HPDE6-E6E7 (cell line): ENCODE measurements around the gene SLC6A5.

Experiments
- DNase-seq: peaks from one replicate; pipeline ENCODE4 v3.0.0; 2011; ENCODE audit warnings: missing footprints; ENCODE audit errors: extremely low spot score

The SLC6A5 gene

GRCh38 chr11:20596205-20597153 lies 2.9 kb upstream of the SLC6A5 start:
- DNase-seq, result no peak

GRCh38 chr11:20597154-20597679 lies 2.2 kb upstream of the SLC6A5 start:
- no peak for DNase-seq

DNA sequence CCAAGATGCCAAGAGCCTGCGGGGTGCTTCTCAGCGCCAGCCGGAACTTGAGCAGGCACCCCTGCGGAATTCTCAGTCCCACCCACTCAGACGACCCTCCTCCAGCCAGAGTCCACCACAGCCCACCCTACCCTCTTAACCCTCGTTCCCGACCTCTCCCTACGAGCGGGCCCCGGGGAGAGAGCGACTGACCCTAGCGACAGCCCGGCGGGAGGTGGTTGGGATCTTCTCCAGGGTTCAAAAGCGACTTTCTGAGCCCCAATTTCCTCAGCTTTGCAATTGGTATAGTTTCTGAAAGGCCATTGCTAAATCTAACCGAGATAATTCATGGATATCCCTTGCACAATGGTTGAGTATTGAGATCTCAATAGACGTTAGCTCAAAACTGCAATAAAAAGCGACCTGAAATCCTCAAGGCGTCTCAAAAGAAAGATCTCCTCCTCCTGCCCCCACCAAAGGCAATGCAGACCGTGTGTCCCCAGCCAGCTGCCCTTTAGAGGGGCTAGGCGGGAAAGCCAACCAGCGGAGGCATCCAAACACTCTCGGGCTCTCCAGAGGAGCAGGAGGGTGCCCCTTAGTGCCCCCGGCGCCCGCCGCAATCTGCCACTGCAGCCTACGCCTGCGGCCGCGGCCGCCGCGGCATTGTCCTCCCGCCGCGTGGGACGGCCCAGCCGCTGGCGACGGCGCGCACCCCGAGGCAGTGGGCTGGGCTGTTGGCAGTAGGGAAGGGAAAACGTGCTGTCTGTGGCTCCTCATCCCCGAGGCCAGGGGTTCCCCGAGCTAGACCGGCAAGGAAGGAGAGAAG lies 1.5 kb upstream of the SLC6A5 start:
- DNase-seq, result no peak

DNA sequence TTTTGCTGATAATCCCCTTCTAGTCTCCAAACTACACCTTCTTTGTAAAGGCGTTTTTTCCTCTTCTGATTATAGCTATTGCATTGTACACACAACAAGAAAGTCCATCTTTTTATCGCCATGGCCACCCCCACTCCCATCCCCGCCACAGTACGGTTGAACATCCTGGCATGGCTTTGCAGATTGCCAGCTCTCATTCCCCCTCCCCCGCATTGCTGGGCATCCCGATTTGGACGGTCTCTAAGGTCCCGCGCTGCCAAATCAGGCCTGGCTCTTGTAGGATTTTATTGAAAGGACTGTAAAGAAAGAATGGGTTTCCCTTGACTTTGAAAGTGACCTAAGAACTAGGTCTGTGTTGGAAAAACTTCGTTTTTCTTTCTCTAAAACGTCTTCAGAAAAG lies 916 bp upstream of the SLC6A5 start:
- DNase-seq, result no peak

- no peak for DNase-seq
Observed at GRCh38 chr11:20600020-20600346, 575 bp downstream of the SLC6A5 start.

- no peak for DNase-seq
Observed at GRCh38 chr11:20600551-20600950, 1.1 kb downstream of the SLC6A5 start.

- DNase-seq, result no peak
Observed at GRCh38 chr11:20601221-20601914, 2.0 kb downstream of the SLC6A5 start.

- no peak for DNase-seq
Observed at GRCh38 chr11:20604295-20604803, 4.9 kb downstream of the SLC6A5 start.

- DNase-seq, result no peak
Observed at GRCh38 chr11:20604864-20605601, 5.6 kb downstream of the SLC6A5 start.

DNA sequence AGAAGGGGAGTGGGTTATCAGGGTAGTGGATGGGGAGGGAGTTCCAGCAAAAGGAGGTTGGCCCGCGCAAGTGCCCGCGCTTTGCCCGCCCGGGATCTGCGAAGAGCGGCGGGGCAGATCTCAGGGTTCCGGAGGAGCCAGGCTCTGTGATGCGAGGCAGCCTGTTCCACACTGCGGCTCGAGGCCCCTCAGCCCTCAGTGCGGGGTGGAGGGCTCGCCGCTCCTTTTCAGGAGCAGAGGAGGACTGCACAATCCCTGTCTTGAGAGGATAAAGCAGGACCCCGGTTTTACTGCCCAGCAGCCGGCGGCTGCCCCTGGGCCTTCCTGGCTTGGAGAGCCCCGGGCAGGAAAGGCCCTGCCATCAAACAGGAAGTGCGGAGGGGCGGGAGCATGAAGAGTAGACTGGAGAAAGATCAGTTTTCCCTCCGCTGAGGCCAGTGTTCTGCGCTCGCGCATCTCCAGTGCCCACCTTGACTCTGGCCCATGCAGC lies 6.2 kb downstream of the SLC6A5 start:
- DNase-seq, result no peak

DNA sequence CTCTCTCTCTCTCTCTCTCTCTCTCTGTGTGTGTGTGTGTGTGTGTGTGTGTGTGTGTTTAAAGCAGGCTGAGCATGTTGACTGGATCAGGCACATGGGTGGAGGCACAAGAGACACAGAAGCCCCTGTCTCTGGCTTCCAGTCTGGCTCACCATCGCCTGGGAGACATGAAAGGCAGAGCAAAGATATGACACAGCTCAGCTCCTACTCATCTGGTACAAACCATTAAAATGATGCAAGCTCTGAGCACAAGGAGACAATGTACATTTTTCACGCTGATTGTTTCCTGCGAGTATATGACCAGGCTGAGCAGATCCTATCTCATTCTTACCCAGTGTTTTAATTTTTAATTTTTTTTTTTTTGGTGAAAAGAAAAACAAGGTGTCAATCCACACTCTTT lies 9.5 kb downstream of the SLC6A5 start:
- DNase-seq, result no peak

DNA sequence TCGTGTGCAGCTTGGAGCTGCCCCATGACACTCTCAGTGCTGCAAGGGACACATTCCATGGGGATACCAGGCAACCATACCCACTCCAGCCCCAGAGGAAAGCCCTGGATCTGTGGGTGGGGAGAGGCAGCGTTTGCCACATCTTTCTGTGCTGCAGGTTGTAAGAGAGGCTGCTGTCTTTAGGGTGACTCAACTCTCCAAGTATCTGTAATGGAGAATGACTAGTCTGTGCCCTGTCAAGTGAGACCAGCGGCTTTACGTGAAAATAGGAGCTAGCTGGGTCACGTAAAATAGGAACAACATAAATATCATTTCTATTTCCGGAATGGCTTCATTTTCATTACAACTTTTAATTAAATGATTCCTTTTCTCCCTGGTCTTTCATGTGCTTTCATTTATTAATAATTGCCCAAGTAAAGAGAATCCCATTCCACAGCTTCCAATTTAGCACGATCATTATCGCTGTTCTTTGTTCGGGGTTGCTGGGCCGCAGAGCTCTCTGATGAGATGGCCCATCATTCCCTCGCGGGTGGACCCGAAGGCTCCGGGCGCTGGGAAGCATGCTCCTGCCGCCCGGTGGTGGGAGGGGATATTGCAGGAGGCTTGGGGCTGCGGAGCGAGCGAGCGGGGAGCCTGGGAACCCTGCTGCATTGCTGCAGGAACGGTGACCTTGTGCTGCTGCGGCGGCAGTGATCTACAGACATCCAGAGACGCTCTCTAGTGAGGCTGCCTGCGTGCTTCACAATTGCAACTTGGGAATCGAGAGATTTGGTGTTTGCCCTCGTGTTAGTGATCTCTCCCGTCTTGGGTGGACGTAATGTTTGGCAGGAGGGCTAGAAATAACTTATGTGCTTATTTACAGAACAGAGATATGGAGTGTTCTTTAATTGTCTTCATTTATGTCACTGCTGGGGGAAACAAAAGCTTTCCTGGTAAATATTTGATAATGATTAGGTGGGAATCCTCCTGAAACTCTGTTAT lies 10.6 kb downstream of the SLC6A5 start:
- DNase-seq, result peak; percentile 59

GRCh38 chr11:20610825-20611224 lies 11.4 kb downstream of the SLC6A5 start:
- no peak for DNase-seq

DNA sequence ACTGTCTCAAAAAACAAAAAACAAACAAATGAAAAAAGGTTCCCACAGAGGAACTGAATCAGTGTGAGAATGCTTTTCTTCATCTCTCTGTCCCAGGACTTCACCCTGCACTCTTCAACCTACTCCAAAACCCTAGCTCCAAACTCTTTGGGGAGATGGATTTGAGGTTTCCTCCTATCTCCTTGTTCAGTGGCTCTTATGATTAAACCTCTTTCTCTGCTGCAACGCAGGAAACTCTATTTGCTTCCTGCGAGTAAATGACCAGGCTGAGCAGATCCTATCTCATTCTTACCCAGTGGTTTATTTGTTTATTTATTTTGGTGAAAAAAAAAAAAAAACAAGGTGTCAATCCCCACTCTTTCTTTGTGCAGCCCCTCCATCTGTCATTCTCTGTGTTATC lies 12.0 kb downstream of the SLC6A5 start:
- no peak for DNase-seq

DNA sequence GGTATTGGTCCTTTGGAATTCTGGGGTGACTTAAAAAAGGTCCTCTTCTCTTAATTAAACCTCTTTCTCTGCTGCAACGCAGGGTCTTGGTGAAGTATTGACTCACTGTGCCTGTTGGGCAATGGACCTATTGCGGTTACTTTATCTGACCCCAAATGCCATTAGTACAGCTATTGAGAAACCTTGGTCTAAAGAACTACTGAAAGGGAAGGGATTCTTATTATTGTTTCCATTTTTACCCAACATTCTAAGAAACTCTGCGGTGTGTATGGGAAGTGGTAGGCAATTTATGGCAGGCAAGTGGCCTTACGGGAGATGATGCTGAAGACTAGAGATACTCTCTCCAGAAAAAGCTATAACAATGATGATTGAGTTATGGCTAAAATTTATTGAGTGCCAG lies 12.5 kb downstream of the SLC6A5 start:
- no peak for DNase-seq

GRCh38 chr11:20612416-20612815 lies 13.0 kb downstream of the SLC6A5 start:
- DNase-seq, result no peak

DNA sequence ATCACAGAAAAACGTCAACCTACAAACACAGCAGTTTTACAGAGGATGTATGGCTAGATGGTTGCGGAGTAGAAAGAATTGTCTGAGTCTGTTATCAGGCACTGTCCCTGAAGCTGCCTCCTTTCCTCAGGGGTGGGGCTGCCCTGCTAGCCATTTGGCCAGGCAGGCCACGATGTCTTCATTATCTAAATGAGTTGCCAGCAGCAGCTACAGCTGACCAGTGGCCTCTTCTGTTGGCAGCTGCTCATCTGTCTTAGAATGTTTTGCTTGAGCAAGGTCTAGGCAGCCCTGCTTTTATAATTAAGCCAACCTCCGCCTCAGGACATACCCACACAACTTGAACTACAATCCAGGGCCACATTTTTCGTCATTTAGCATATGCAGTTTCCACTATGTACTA lies 17.5 kb downstream of the SLC6A5 start:
- no peak for DNase-seq

DNA sequence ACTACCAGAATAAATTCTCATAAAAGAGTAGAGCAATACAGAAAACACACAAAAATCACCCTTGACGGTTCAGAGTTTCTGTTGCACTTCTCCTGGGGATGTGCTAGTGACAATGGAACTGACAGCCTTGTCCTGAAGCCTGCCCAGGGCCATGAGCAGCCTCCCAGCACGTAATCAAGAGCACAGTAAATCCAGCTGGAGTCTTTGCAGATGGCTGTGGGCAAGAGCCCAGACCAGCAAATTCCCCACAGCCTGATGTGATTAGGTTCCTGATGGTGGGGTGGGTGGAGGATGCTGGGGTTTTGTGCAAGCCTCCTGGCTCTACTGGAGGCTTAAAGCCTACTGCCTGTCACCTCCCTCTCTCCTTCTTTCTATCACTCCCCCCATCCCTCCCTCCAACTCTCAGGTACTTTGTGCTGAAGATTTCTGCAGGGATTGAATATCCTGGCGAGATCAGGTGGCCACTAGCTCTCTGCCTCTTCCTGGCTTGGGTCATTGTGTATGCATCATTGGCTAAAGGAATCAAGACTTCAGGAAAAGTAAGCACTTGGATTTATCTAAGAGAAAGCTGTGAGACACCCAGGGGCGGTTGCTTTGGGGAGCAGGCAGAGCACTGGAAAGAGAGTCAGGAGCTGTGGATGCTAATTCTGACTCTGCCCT lies 18.1 kb downstream of the SLC6A5 start:
- DNase-seq, result no peak

- no peak for DNase-seq
Observed at GRCh38 chr11:20618083-20618482, 18.7 kb downstream of the SLC6A5 start.
